ENCODE measurements around the gene RPGR. TPM values are rescaled to one million over a fixed set of nuclear protein-coding genes. Genes with fewer than 3 reads are reported as not detected.

Gene RPGR
- total RNA-seq, 1 experiment from 2014 or later, result 8.5 TPM

DNA sequence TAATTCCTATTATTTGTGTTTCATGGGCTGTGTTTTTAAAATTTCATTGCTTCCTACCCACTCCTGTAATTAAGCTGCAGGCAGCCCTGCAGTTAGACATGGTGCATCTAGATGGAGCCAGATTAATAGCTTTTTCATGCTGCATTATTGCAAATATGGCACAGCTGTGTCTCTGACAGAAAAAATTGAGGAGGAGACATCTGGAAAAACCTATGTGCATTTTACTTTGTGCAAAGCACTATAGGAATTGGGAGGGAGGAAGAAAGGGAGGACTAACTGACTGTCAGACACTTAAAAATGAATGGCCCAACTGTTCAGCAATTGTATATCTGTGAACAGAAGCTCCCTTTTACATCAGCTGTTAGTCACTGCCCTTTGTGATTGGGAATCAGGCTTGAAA lies 8.1 kb upstream of the RPGR start:
- ChIA-PET CTCF (interaction anchor here (0.8 to 1.3 kb wide), 3 partner anchors 8 to 319 kb away, joined by 3 read pairs; no protein-coding TSS in a partner anchor), POLR2A (no interaction called here)
- intact Hi-C loops (cut with micrococcal nuclease; ENCODE audit: unreplicated experiment), result loop anchor here (1.0 kb wide), 2 partner anchors 23 to 41 kb away; no protein-coding TSS in a partner anchor
- Mint-ChIP-seq H3K36me3 (ENCODE audit: insufficient read depth, unreplicated experiment) (no peaks in the 10 kb centered on the region), H3K4me3 (ENCODE audit: unreplicated experiment) (no peak overlapping the region), H3K27me3 (ENCODE audit: insufficient read depth, unreplicated experiment) (no peaks in the 10 kb centered on the region), H3K9me3 (ENCODE audit: unreplicated experiment) (no peaks in the 10 kb centered on the region), H3K27ac (ENCODE audit: unreplicated experiment) (no peak overlapping the region), H3K4me1 (ENCODE audit: low read depth, unreplicated experiment) (no peaks in the 10 kb centered on the region)
- Histone ChIP-seq H3K4me1 (no peaks in the 10 kb centered on the region), H3K4me3 (ENCODE audit: low read depth, low read length) (no peak overlapping the region), H3K27me3 (replicated peaks; ENCODE audit: control insufficient read depth, insufficient read depth, low read length) (no peaks in the 10 kb centered on the region), H3K9me3 (no peaks in the 10 kb centered on the region), H3K36me3 (ENCODE audit: control insufficient read depth, insufficient read depth, low read length) (no peaks in the 10 kb centered on the region)
- DNase-seq, result no peak
- TF ChIP-seq, protein P1, sequence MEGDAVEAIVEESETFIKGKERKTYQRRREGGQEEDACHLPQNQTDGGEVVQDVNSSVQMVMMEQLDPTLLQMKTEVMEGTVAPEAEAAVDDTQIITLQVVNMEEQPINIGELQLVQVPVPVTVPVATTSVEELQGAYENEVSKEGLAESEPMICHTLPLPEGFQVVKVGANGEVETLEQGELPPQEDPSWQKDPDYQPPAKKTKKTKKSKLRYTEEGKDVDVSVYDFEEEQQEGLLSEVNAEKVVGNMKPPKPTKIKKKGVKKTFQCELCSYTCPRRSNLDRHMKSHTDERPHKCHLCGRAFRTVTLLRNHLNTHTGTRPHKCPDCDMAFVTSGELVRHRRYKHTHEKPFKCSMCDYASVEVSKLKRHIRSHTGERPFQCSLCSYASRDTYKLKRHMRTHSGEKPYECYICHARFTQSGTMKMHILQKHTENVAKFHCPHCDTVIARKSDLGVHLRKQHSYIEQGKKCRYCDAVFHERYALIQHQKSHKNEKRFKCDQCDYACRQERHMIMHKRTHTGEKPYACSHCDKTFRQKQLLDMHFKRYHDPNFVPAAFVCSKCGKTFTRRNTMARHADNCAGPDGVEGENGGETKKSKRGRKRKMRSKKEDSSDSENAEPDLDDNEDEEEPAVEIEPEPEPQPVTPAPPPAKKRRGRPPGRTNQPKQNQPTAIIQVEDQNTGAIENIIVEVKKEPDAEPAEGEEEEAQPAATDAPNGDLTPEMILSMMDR (IDR thresholded peaks at IDR 0.05; ENCODE audit: insufficient read depth in 1 of 2, low read depth in 1 of 2, low read length in 1 of 2, severe bottlenecking in 1 of 2, unreplicated experiment in 1 of 2), result peak; percentile 13 to 35
- BruUV-seq (replicated peaks), result no TSS peak

DNA sequence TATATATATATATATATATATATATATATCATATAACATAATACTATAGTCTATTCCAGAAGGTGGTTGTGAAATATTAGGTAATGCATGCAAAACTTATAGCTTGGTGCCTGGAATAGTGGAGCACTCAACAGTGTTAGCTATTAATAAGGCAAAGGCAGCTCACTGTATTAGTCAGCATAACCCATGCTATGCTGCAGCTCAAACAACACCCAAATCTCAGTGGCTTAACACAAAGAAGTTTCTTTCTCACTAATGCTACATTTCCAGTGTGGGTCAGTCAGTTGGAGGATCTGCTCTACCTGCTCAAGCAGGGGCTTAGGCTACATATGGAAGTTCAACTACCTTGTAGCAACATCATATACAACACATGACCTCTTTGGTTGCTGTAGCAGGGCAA lies 5.2 kb upstream of the RPGR start:
- no TSS peak for BruUV-seq (replicated peaks)
- Histone ChIP-seq H3K36me3 (ENCODE audit: control insufficient read depth, insufficient read depth, low read length) (no peaks in the 10 kb centered on the region), H3K9me3 (no peaks in the 10 kb centered on the region), H3K4me1 (no peaks in the 10 kb centered on the region), H3K27me3 (replicated peaks; ENCODE audit: control insufficient read depth, insufficient read depth, low read length) (no peaks in the 10 kb centered on the region), H3K4me3 (ENCODE audit: low read depth, low read length) (no peak overlapping the region)
- TF ChIP-seq, protein P1 (IDR thresholded peaks at IDR 0.05; ENCODE audit: insufficient read depth in 1 of 2, low read depth in 1 of 2, low read length in 1 of 2, severe bottlenecking in 1 of 2, unreplicated experiment in 1 of 2), result no peak
- Mint-ChIP-seq H3K4me1 (ENCODE audit: low read depth, unreplicated experiment) (no peaks in the 10 kb centered on the region), H3K27me3 (ENCODE audit: insufficient read depth, unreplicated experiment) (no peaks in the 10 kb centered on the region), H3K9me3 (ENCODE audit: unreplicated experiment) (no peaks in the 10 kb centered on the region), H3K4me3 (ENCODE audit: unreplicated experiment) (no peak overlapping the region), H3K36me3 (ENCODE audit: insufficient read depth, unreplicated experiment) (no peaks in the 10 kb centered on the region), H3K27ac (ENCODE audit: unreplicated experiment) (no peak overlapping the region)
- no peak for DNase-seq
- CTCF ChIA-PET, result no interaction called here
- intact Hi-C loops (cut with micrococcal nuclease; ENCODE audit: unreplicated experiment), result no loop called here
- POLR2A ChIA-PET, result no interaction called here

DNA sequence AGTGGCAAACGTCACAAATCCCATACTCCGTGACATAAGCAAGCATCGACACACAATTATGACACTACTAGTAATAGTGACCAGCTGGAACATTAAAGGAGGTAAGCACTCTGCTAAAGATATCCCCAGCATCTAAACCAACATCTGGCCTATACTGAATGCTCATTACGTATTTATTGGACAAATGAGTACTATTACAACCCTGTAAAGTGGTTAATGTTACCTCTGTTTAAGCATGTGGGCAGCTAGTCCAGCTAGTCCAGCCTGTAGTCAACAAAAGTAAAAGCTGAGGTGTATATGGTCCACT lies 419 bp upstream of the RPGR start:
- H3K27me3 ChIP-seq (replicated peaks; ENCODE audit: control insufficient read depth, insufficient read depth, low read length), result no peaks in the 10 kb centered on the region
- intact Hi-C loops (cut with micrococcal nuclease; ENCODE audit: unreplicated experiment), result loop anchor here (1.0 kb wide), 3 partner anchors 23 to 135 kb away; no protein-coding TSS in a partner anchor
- peak overlapping the region; percentile 89 for H3K4me3 Mint-ChIP-seq (ENCODE audit: unreplicated experiment)
- no peaks in the 10 kb centered on the region for H3K27me3 Mint-ChIP-seq (ENCODE audit: insufficient read depth, unreplicated experiment)
- POLR2A ChIA-PET, result interaction anchor here (1.1 kb wide), 1 partner anchor 15 kb away, joined by 11 read pairs; no protein-coding TSS in a partner anchor
- TF ChIP-seq, protein P1 (IDR thresholded peaks at IDR 0.05; ENCODE audit: insufficient read depth in 1 of 2, low read depth in 1 of 2, low read length in 1 of 2, severe bottlenecking in 1 of 2, unreplicated experiment in 1 of 2), result no peak
- no peaks in the 10 kb centered on the region for H3K9me3 ChIP-seq
- DNase-seq, result no peak
- H3K36me3 Mint-ChIP-seq (ENCODE audit: insufficient read depth, unreplicated experiment), result no peaks in the 10 kb centered on the region
- no peaks in the 10 kb centered on the region for H3K4me1 ChIP-seq
- H3K4me3 ChIP-seq (ENCODE audit: low read depth, low read length), result peak overlapping the region; percentile 14; the same call in 1 of the 2 replicates
- no peaks in the 10 kb centered on the region for H3K4me1 Mint-ChIP-seq (ENCODE audit: low read depth, unreplicated experiment)
- H3K27ac Mint-ChIP-seq (ENCODE audit: unreplicated experiment), result peak overlapping the region; percentile 97
- CTCF ChIA-PET, result interaction anchor here (0.8 to 2.4 kb wide), 6 partner anchors 24 to 136 kb away, joined by 4 to 13 read pairs (median 8); partner anchors contain the start of gene SRPX
- no TSS peak for BruUV-seq (replicated peaks)
- H3K36me3 ChIP-seq (ENCODE audit: control insufficient read depth, insufficient read depth, low read length), result no peaks in the 10 kb centered on the region
- no peaks in the 10 kb centered on the region for H3K9me3 Mint-ChIP-seq (ENCODE audit: unreplicated experiment)

Data from Caco-2 (cell line).